Kasumi-1 (cell line): Measurements from ENCODE around the gene FAM151B.
"Not testable (repeated sequence)": the region's sequence is repeated elsewhere in the genome, so short reads cannot be mapped to it uniquely, and the experiment has no call there.

Experiments used
- DNase-seq, 2 experiments: peaks; one replicate each; lab custom pipeline; 2025; lab: John Stamatoyannopoulos, UW

Gene FAM151B

GRCh38 chr5:80487829-80488721, at the start of gene FAM151B:
Gene FAM151B, plus strand, starts transcription at chr5:80488100. Its CDS starts 24 bp downstream, at chr5:80488124.
- DNase-seq = peak; percentile 79 to 84

- DNase-seq = no peak
Observed at GRCh38 chr5:80438739-80439138, 49.2 kb upstream of the FAM151B start.

- DNase-seq = no peak
Observed at GRCh38 chr5:80439213-80439612, 48.7 kb upstream of the FAM151B start.

- DNase-seq = no peak
Observed at GRCh38 chr5:80442742-80443141, 45.2 kb upstream of the FAM151B start.

GRCh38 chr5:80453366-80453765, 34.5 kb upstream of the FAM151B start:
- no peak for DNase-seq

- DNase-seq = no peak
Observed at GRCh38 chr5:80463269-80463668, 24.6 kb upstream of the FAM151B start.

GRCh38 chr5:80466669-80467485, 21.0 kb upstream of the FAM151B start:
- peak; percentile 64 to 66 for DNase-seq

GRCh38 chr5:80468131-80468530, 19.8 kb upstream of the FAM151B start:
- no peak for DNase-seq

- not testable (repeated sequence) for DNase-seq
Observed at GRCh38 chr5:80470631-80471030, 17.3 kb upstream of the FAM151B start.

GRCh38 chr5:80474929-80475328, 13.0 kb upstream of the FAM151B start:
- DNase-seq = no peak

GRCh38 chr5:80479713-80480112, 8.2 kb upstream of the FAM151B start:
- DNase-seq = no peak

GRCh38 chr5:80480354-80480753, 7.5 kb upstream of the FAM151B start:
- no peak for DNase-seq

GRCh38 chr5:80481019-80481893, 6.6 kb upstream of the FAM151B start:
- DNase-seq = peak; percentile 69 to 77

GRCh38 chr5:80482578-80482977, 5.3 kb upstream of the FAM151B start:
- DNase-seq = no peak

GRCh38 chr5:80483636-80484232, 4.2 kb upstream of the FAM151B start:
- no peak for DNase-seq

GRCh38 chr5:80487444-80487828, 464 bp upstream of the FAM151B start:
- no peak for DNase-seq

- DNase-seq = no peak
Observed at GRCh38 chr5:80491296-80491695, 3.4 kb downstream of the FAM151B start.

- no peak for DNase-seq
Observed at GRCh38 chr5:80492741-80493140, 4.8 kb downstream of the FAM151B start.

GRCh38 chr5:80493443-80493842, 5.5 kb downstream of the FAM151B start:
- not testable (repeated sequence) for DNase-seq

- DNase-seq = no peak
Observed at GRCh38 chr5:80495891-80496290, 8.0 kb downstream of the FAM151B start.

GRCh38 chr5:80502800-80503199, 14.9 kb downstream of the FAM151B start:
- peak in 1 of 2 experiments; percentile 20 for DNase-seq
